H1 (cell line): ENCODE results near the gene ZBTB33. TPM values are rescaled to one million over a fixed set of nuclear protein-coding genes. Genes with fewer than 3 reads are reported as not detected.

Experiments used
- CTCF ChIA-PET: fragments of 300-600 bp; sonication (Branson Sonifier 250); formaldehyde crosslinking; loops from one replicate; lab custom pipeline; 2021; ENCODE audit not compliant: partially characterized antibody; lab: Charles Lee
- POLR2A ChIA-PET: fragments of 300-600 bp; sonication (Branson Sonifier 250); formaldehyde crosslinking; loops from one replicate; lab custom pipeline; 2021; ENCODE audit warnings: inconsistent platforms; ENCODE audit not compliant: partially characterized antibody; lab: Charles Lee
- DNase-seq, 2 experiments: peaks; one replicate each; pipeline versions ENCODE4 v3.0.0 to v3.0.0-alpha.2; 2010 to 2022; ENCODE audit warnings: low spot score in 2 of 2, low read depth in 1 of 2, mixed read lengths in 1 of 2
- FAIRE-seq: peaks from 2 replicates; lab custom pipeline; 2011; peaks lifted over from hg19 to GRCh38; lab: Jason Lieb, UNC
- H2AFZ ChIP-seq: 2 replicates; pipeline ENCODE4 v1.8.1; 2012; ENCODE audit warnings: low read length, inconsistent platforms
- H2AK5ac ChIP-seq: 2 replicates; pipeline ENCODE4 v1.6.1; 2013; ENCODE audit warnings: low read depth, low read length
- H2BK120ac ChIP-seq: replicated peaks from 2 replicates; pipeline ENCODE3; 2013; ENCODE audit warnings: low read depth, low read length, inconsistent platforms
- H2BK12ac ChIP-seq: 2 replicates; pipeline ENCODE4 v1.6.1; 2013; ENCODE audit warnings: low read depth, low read length
- H2BK15ac ChIP-seq: 2 replicates; pipeline ENCODE4 v1.6.1; 2013; ENCODE audit warnings: low read length
- H2BK20ac ChIP-seq: 2 replicates; pipeline ENCODE4 v1.6.1; 2013; ENCODE audit warnings: low read length
- H2BK5ac ChIP-seq: 2 replicates; pipeline ENCODE4 v1.6.1; 2013; ENCODE audit warnings: low read depth, low read length
- H3K14ac ChIP-seq: 2 replicates; pipeline ENCODE4 v1.6.1; 2013; ENCODE audit warnings: inconsistent platforms; ENCODE audit not compliant: insufficient read length
- H3K18ac ChIP-seq: 2 replicates; pipeline ENCODE4 v1.6.1; 2013; ENCODE audit warnings: low read length; ENCODE audit errors: extremely low read depth
- H3K23ac ChIP-seq: 2 replicates; pipeline ENCODE4 v1.6.1; 2013; ENCODE audit warnings: inconsistent platforms; ENCODE audit not compliant: insufficient read length
- H3K23me2 ChIP-seq: 2 replicates; pipeline ENCODE4 v1.6.1; 2013; ENCODE audit warnings: low read depth, low read length
- H3K27ac ChIP-seq: 2 replicates; pipeline ENCODE4 v1.6.1; 2011; ENCODE audit warnings: low read depth, low read length, inconsistent platforms
- H3K27me3 ChIP-seq, 4 experiments: replicated peaks in 1 of 4; 1 replicate in 1 of 4; 2 replicates in 3 of 4; pipeline versions ENCODE4 v1.6.1 to v1.8.1; 2011 to 2013; ENCODE audit warnings: low read length in 3 of 4, mild to moderate bottlenecking in 3 of 4, inconsistent platforms in 2 of 4, mixed read lengths in 2 of 4, moderate library complexity in 1 of 4; ENCODE audit not compliant: control insufficient read depth in 3 of 4, insufficient read depth in 3 of 4; ENCODE audit errors: extremely low read depth in 1 of 4
- H3K36me3 ChIP-seq, 4 experiments: 2 replicates each; pipeline versions ENCODE4 v1.6.1 to v1.8.1; 2011 to 2013; ENCODE audit warnings: mild to moderate bottlenecking in 4 of 4, low read length in 3 of 4, moderate library complexity in 2 of 4, control low read depth in 1 of 4, inconsistent platforms in 1 of 4; ENCODE audit not compliant: insufficient read depth in 4 of 4, control insufficient read depth in 2 of 4
- H3K4ac ChIP-seq: replicated peaks from 2 replicates; pipeline ENCODE3; 2013; ENCODE audit warnings: low read length, low read depth, mixed read lengths, inconsistent platforms; ENCODE audit not compliant: insufficient read length
- H3K4me1 ChIP-seq, 4 experiments: replicated peaks in 1 of 4; 1 replicate in 1 of 4; 2 replicates in 3 of 4; pipeline versions ENCODE4 v1.6.1 to v1.8.1; 2011 to 2013; ENCODE audit warnings: low read length in 3 of 4, inconsistent platforms in 2 of 4, mixed read lengths in 1 of 4; ENCODE audit not compliant: insufficient read depth in 4 of 4, control insufficient read depth in 3 of 4
- H3K4me2 ChIP-seq, 2 experiments: 2 replicates each; pipeline versions ENCODE4 v1.6.1 to v1.8.1; 2011 to 2013; ENCODE audit warnings: low read depth in 2 of 2, low read length in 2 of 2, control low read depth in 1 of 2, inconsistent platforms in 1 of 2, mild to moderate bottlenecking in 1 of 2; ENCODE audit not compliant: insufficient read depth in 1 of 2
- H3K4me3 ChIP-seq, 4 experiments: fragments of 200-600, 300-600 bp in 1 of 4; sonication (generic), shearing (Covaris generic), sonication (Bioruptor Twin) in 1 of 4; 2 replicates each; pipeline versions ENCODE4 v1.5.1 to v1.8.1; 2011 to 2016; ENCODE audit warnings: low read length in 4 of 4, low read depth in 3 of 4, control low read depth in 2 of 4, inconsistent platforms in 2 of 4, mild to moderate bottlenecking in 2 of 4, mixed read lengths in 1 of 4, moderate library complexity in 1 of 4; ENCODE audit not compliant: insufficient read depth in 2 of 4; ENCODE audit errors: extremely low read depth in 1 of 4
- H3K56ac ChIP-seq: replicated peaks from 2 replicates; pipeline ENCODE3; 2013; ENCODE audit warnings: low read depth, mild to moderate bottlenecking, mixed read lengths, low read length, inconsistent platforms; ENCODE audit not compliant: insufficient read length
- H3K79me1 ChIP-seq: 2 replicates; pipeline ENCODE4 v1.6.1; 2013; ENCODE audit warnings: low read depth, low read length, control low read depth
- H3K79me2 ChIP-seq, 2 experiments: 2 replicates each; pipeline versions ENCODE4 v1.6.1 to v1.8.1; 2012 to 2013; ENCODE audit warnings: low read length in 2 of 2, mild to moderate bottlenecking in 2 of 2, inconsistent platforms in 1 of 2; ENCODE audit not compliant: insufficient read depth in 2 of 2, control insufficient read depth in 1 of 2
- H3K9ac ChIP-seq, 4 experiments: replicated peaks in 1 of 4; 1 replicate in 1 of 4; 2 replicates in 3 of 4; pipeline versions ENCODE4 v1.6.1 to v1.8.1; 2011 to 2013; ENCODE audit warnings: low read depth in 3 of 4, low read length in 3 of 4, control low read depth in 2 of 4, mild to moderate bottlenecking in 2 of 4, moderate library complexity in 2 of 4, inconsistent platforms in 1 of 4; ENCODE audit errors: extremely low read depth in 1 of 4
- H3K9me3 ChIP-seq, 2 experiments: 2 replicates each; pipeline versions ENCODE4 v1.6.1 to v1.8.1; 2012 to 2013; ENCODE audit warnings: mild to moderate bottlenecking in 2 of 2, moderate library complexity in 2 of 2, control low read depth in 1 of 2, inconsistent platforms in 1 of 2, low read depth in 1 of 2, low read length in 1 of 2, mixed read lengths in 1 of 2; ENCODE audit not compliant: insufficient read depth in 2 of 2
- H4K20me1 ChIP-seq, 2 experiments: replicated peaks in 1 of 2; 2 replicates each; pipeline versions ENCODE3 to v1.8.1; 2011 to 2013; ENCODE audit warnings: inconsistent platforms in 2 of 2, low read length in 2 of 2, mild to moderate bottlenecking in 1 of 2; ENCODE audit not compliant: insufficient read depth in 2 of 2, control insufficient read depth in 1 of 2
- H4K5ac ChIP-seq: 2 replicates; pipeline ENCODE4 v1.6.1; 2013; ENCODE audit warnings: low read length, low read depth, mixed read lengths, inconsistent platforms; ENCODE audit not compliant: insufficient read length
- H4K8ac ChIP-seq: 2 replicates; pipeline ENCODE4 v1.8.0; 2013; ENCODE audit warnings: mild to moderate bottlenecking, moderate library complexity, low read length, inconsistent platforms; ENCODE audit not compliant: insufficient read depth; ENCODE audit errors: extremely low read depth
- H4K91ac ChIP-seq: replicated peaks from 2 replicates; pipeline ENCODE3; 2013; ENCODE audit warnings: low read length, mixed read lengths, inconsistent platforms; ENCODE audit not compliant: insufficient read length
- CBX8 ChIP-seq: fragments of 300-800, 300-1000 bp; sonication (generic); IDR thresholded peaks from 2 replicates; pipeline ENCODE4 v1.7.1; 2016; ENCODE audit warnings: low read depth, low read length, borderline replicate concordance
- CTCF ChIP-seq, 3 experiments: IDR thresholded peaks; 1 replicate in 2 of 3; 2 replicates in 1 of 3; pipeline versions ENCODE4 v1.5.1 to v1.6.1; 2011; ENCODE audit warnings: low read length in 3 of 3, mild to moderate bottlenecking in 3 of 3, inconsistent platforms in 2 of 3, low read depth in 1 of 3, moderate library complexity in 1 of 3; ENCODE audit not compliant: insufficient read depth in 1 of 3; ENCODE audit errors: control extremely low read depth in 1 of 3
- KDM4A ChIP-seq: IDR thresholded peaks from one replicate; pipeline ENCODE4 v1.7.1; 2012; ENCODE audit warnings: low read depth, mild to moderate bottlenecking, moderate library complexity, low read length, inconsistent platforms; ENCODE audit not compliant: severe bottlenecking
- RFX5 ChIP-seq: IDR thresholded peaks from 2 replicates; pipeline ENCODE4 v1.6.1; 2011; ENCODE audit warnings: low read depth, low read length, improper control_type of control experiment, borderline replicate concordance
- TCF12 ChIP-seq: IDR thresholded peaks from 2 replicates; pipeline ENCODE4 v1.6.1; 2011; ENCODE audit warnings: low read depth, mild to moderate bottlenecking, low read length
- YY1 ChIP-seq: IDR thresholded peaks from 2 replicates; pipeline ENCODE4 v1.6.1; 2011; ENCODE audit warnings: low read depth, mild to moderate bottlenecking, low read length
- WGBS, 2 experiments: shearing (Covaris generic) in 1 of 2; methylation state at CpG; one replicate each; pipeline versions ENCODE4 v1.1.6 to v1.1.7; 2013 to 2015; ENCODE audit warnings: low lambda C conversion rate in 2 of 2, mixed read lengths in 2 of 2, inconsistent platforms in 1 of 2, low coverage in 1 of 2, missing lambda C conversion rate in 1 of 2; ENCODE audit not compliant: insufficient replicate concordance in 2 of 2, insufficient coverage in 1 of 2, insufficient read length in 1 of 2; ENCODE audit errors: extremely low coverage in 1 of 2, missing lambda C conversion rate in 1 of 2; 5-methylcytosine and 5-hydroxymethylcytosine counted together
- polyA plus RNA-seq, 7 experiments: library from polyadenylated mRNA; depleted of rRNA in 3 of 7; stranded (reverse) in 5 of 7; unstranded in 2 of 7; fragments of >200 nt in 5 of 7; fragments of 200-250 nt in 2 of 7; gene quantifications; 1 replicate in 5 of 7; 2 replicates in 1 of 7; 4 replicates in 1 of 7; pipeline versions ENCODE4 v1.2.1 to v1.2.3, GENCODE V29; 2011 to 2013; ENCODE audit warnings: missing spikeins in 2 of 7, mixed read lengths in 2 of 7
- total RNA-seq: library from RNA; stranded (reverse); fragmentation: NEBNext Ultra II Directional; extraction: Animal tissue kit (Norgen Biotek cat#: 25700); gene quantifications from 2 replicates; pipeline ENCODE4 v1.2.1, GENCODE V29; 2021

ZBTB33 gene
- total and polyA plus RNA-seq, 2 of the 8 experiments (the other 6 are each of a cell fraction or from before 2014, with no cell fraction given), result 3.4 to 14.9 TPM

GRCh38 chrX:120235284-120235683, 15.3 kb upstream of the ZBTB33 start:
- Histone ChIP-seq H4K5ac (no peak overlapping the region), H3K23me2 (no peaks in the 10 kb centered on the region), H3K27ac (no peak overlapping the region), H3K14ac (no peak overlapping the region), H2AFZ (no peak overlapping the region), H3K9me3 (peaks cover 0 to 3% of the 10 kb centered on the region in 2 experiments; a peak in 2 of 4 replicates), H2BK15ac (no peak overlapping the region), H4K20me1 (no peaks in the 10 kb centered on the region), H3K23ac (no peak overlapping the region), H4K8ac (no peak overlapping the region), H2BK20ac (no peak overlapping the region), H3K18ac (no peak overlapping the region), H3K4ac (no peak overlapping the region), H3K4me2 (no peak overlapping the region), H3K79me2 (no peaks in the 10 kb centered on the region), H3K4me1 (no peaks in the 10 kb centered on the region), H3K36me3 (peaks cover 0 to 3% (median 0%) of the 10 kb centered on the region in 4 experiments; a peak in 2 of 8 replicates), H3K4me3 (no peak overlapping the region), H2BK120ac (no peak overlapping the region), H2AK5ac (no peak overlapping the region), H3K79me1 (no peaks in the 10 kb centered on the region), H3K56ac (no peak overlapping the region), H2BK12ac (no peak overlapping the region), H3K27me3 (no peaks in the 10 kb centered on the region), H2BK5ac (no peak overlapping the region), H3K9ac (no peak overlapping the region), H4K91ac (no peak overlapping the region)
- TF ChIP-seq TCF12 (no peak), CTCF (IDR thresholded peaks at IDR 0.05; ENCODE audit: control extremely low read depth in 1 of 3, insufficient read depth in 1 of 3, low read depth in 1 of 3, low read length in 3 of 3) (no peak), YY1 (no peak), RFX5 (no peak), KDM4A (no peak), CBX8 (no peak)
- no peak for DNase-seq
- POLR2A ChIA-PET, result no interaction called here
- no peak for FAIRE-seq
- CTCF ChIA-PET, result no interaction called here
- 68% methylated on average over 6 of the region's 6 CpGs; no CpG with 5 or more reads in 1 of the 2 experiments for WGBS, 2 experiments
